Effector CD8-positive, alpha-beta T cell (primary cell): ENCODE data around the gene ICAM5.
A peak's percentile ranks its signal among the peaks of the same experiment; 100 is the strongest.
"Not testable (repeated sequence)": the region's sequence is repeated elsewhere in the genome, so short reads cannot be mapped to it uniquely, and the experiment has no call there.

ENCODE experiments used
- DNase-seq: peaks from one replicate; lab custom pipeline; 2025; lab: John Stamatoyannopoulos, UW

Gene ICAM5

DNA sequence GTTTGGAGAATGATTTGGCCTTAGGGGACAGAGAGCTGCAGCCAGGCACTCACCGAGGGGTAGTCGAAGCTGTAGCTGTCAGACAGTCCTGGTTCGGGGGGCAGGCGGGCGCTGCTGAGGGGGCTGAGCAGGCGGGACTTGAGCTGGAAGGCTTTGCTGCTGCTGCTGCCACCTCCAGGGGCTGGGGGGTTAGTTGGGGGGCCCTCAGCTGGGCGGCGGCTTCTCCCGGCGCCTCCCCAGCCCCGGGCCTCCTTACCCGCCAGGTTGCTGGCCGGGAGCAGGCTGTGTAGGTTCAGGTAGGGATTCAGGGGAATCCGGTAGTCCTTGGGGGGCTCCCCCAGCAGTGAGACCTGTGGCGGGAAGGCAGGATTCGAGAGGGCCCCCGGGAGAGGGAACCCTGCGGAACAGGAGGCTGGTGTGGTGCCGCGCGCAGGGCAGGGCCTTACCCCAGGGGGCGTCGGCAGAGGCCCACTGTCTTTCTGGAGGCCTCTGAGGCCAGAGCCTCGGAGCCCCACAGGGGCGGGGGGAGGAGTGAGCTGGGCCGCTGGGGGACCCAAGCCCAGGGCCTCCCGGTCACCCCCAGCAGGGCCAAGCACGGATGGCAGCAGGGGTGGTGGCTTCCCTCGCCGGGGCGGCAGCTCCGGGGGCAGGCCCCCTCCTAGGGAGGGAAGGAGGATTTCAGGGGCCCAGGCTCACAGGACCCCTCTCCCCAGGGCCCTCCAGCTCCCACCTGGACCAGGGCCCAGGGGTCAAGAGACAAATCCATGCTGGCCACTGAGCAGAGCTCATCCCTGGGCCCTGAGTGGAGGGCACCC is 31.1 kb downstream of the ICAM5 start:
- DNase-seq, result no peak

DNA sequence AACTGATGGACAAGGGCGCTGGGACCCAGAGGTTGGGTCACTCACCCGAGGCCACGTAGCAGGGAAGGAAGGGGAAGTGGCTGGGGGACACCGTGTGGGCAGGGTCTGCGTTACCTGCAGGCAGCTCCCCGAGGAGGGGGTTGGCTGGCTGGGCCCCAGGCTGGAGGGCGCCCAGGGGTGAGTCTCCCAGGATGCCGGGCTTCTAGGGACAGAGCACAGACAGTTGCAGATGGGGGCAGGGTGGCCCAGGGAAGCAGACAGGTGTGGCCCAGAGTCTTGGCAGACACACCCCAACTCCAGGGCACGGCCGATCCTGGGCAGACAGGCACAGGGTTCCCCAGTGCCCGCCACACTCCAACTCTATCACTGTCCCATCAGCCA is 31.7 kb downstream of the ICAM5 start:
- DNase-seq, result no peak

- DNase-seq, result no peak
Observed at GRCh38 chr19:10321874-10322835, 32.4 kb downstream of the ICAM5 start.

DNA sequence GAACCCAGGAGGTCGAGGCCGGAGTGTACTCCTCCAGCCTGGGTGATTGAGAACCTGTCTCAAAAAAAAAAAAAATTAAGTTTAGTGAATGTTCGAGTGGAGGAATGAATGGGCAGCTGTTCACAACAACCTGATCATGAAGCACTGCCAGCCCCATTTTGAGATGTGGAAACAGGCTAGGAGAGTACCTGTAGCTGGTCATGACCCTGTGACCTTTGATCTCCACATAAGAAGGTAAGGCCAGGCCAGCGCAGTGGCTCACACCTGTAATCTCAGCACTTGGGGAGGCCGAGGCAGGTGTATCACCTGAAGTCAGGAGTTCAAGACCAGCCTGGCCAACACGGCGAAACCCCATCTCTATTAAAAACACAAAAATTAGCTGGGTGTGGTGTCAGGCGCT is 36.0 kb downstream of the ICAM5 start:
- no peak for DNase-seq

DNA sequence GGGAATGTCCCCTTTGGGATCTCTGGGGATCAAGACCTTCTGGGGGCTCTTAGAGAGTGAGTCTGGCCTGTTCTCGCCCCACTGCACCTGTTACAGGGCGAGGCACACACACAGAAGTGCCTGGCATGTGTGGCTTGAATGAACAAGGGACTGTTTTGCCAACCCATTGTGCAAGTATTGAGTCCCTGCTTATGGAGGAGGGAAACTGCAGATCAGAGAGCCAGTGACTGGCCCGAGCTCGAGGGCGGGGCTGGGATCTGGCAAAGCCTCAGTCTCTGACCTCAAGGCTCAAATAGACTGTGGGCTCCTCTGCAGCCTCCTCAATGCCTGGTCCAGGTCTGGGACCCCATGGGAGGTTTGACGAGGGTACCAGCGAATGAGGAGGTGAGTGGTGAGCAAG is 38.0 kb downstream of the ICAM5 start:
- no peak for DNase-seq

DNA sequence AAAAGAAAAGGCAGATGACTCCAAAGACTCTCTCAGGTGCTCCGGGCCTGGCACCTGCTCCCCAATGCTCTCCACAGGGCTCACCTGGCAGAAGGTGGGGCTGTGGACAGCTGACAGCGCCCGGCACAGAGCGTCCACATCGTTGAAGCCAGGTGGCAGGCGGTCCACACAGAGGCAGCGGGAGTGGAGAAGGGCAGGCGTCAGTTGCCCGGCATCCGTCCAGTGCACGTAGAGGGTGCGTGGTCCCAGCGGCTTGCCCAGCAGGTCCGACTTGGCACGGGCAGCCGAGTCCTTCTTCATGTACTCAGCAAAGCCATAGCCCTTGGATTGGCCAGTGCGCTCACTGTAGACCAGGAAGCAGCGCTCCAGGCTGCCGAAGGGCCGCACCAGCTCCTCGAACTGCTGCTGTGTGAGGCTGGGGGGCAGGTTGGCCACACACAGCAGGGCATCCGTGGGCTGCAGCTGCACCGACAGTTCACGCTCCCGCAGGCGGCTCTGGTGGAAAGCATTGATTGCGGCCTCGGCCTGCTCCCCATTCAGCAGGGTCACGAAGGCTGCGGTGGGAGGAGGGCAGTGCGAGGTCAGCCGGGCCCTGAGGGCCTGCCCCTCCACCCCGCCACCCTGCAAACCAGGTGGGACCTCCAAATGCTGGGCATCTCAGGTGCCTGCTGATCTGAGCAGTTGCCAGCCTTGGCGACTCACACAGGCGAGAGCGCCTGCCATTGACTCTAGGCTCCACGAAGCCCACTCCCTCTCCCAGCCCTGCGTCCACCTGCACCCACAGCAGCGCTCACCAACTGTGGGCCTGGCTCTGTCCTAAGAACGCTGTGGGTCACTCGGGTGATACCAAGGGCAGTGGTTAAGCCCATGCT is 39.0 kb downstream of the ICAM5 start:
- no peak for DNase-seq

DNA sequence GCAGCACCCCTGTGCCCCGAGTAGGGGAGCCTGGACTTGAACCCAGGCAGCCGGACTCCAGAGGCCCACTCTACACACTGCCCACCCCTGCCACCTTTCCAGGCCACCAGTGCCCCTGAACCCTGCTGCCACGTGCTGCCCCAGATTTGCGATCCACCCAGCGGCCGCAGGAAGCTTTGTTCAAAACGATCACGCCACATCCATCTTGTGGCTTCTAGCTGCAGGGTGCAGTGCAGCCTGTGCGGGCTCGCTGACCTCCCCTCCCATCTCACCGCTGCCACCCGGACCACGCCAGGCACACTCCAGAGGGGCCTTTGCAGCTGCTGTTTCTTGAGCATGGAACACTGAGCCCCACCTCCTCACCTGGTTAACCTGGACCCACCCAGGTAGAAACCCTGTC is 39.8 kb downstream of the ICAM5 start:
- DNase-seq, result no peak

DNA sequence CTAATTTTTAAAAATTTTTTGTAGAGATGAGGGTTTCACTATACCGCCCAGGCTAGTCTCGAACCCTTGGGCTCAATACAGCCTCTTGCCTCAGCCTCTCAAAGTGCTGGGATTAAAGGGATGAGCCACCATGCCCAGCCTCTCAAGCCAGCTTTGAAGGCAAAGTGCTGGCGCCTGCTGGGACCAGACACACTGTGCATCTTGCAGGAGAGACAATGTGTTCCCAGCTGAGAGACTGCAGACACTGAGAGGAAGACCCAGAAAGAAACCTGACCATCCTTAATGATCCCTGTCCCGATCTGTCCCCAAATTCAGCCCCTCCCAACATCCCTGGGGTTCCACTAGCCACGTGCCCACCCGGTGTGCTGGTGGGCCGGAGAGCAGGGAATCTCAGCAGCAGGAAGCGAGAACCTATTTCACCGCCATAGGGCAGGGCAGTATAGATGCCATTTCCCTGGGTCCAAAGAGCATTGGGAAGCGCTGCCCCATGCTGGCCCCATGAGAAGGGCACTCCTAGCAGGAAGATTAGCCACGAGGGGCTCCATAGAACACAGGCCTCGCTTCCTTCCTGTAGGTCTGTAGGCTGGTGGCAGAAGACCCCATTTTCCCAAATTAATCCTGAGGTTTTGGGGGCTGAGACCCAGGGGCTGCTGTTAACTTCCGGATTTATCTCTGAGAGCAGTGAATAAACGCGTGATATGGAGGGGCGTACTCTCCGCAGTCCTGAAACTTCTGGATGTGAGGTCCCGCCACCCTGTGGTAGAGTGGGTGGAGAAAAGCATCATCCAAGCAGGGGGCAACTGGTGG is 42.6 kb downstream of the ICAM5 start:
- DNase-seq, result no peak

DNA sequence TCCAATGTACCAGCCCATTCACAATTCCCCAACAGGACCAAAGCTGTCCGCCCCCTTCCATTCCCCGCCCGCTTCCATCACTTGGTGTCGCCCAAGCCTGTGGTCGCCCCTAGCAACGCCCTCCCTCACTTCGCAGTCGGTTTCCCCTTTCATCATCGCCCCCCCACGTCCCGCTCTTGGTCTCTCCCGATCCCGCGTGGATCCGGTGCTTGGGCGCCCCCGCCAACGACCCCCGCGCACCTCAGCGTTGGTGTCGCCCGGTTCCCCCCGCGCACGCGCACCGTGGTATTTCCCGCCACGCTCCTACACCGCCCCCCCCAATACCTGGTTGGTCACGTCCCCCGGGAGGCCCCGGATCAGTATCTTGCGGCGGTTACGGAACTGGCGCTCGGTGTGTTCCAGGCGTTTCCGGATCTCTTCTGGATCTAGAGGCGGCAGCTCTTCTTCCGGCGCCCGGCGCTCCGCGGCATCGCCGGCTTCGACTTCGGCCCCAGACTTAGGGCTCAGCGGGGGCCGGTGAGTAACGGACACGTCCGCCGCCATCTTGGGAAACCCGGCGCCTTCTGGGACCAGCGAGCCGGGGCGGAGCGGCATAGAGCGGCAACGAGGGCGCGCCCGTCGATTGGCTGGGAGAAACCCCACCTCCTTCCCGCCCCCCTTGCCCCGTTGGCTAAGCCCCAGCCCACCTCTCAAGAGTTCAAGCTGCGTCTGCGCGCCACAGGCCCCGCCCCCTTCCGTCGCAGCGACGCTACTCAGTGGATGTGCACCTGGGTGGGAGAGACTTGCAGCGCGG is 43.4 kb downstream of the ICAM5 start, which contains the start of gene RAVER1:
RAVER1 (minus strand) TSS at position 565 of the 793 bp plus-strand sequence; CDS start at position 543, 22 bp downstream.
- peak; percentile 93 for DNase-seq

GRCh38 chr19:10333758-10334587 is 44.2 kb downstream of the ICAM5 start:
- no peak for DNase-seq

DNA sequence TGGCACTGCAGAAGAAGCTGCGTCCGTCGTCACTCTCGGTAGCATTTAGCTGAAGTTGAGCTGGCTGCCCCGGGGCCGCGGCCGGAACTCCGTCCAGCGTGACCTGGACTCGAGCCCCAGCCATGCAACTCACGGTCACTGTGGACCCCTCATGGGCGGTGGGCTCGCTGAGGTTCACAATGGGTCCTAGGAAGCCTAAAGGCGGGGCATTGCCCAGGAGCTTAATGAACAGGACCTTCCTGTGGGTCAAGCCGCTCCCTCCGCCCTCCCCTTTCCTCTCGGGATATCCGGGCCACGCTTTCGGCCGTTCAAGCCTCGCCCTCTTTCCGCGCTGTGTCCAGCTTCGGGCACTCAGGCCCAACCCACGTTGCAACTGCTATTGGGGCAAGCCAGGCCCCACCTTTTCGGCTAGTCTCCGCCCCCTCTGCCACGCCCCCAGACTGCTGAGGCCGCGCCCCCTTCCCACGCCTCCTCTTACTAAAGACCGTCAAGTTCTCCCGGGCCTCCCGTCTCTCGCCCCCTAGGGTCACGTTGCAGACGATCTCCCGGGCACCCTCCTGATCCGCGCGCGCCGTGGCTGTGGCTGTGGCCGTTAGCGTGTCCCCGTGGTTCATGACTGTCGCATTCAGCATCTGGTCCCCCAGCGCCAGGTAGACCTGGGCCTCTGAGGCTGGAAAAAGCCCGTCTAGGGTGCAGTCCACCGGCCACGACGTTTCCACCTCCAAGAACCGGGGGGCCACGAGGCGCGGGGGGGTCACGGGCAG is 45.0 kb downstream of the ICAM5 start:
- peak; percentile 19 for DNase-seq

DNA sequence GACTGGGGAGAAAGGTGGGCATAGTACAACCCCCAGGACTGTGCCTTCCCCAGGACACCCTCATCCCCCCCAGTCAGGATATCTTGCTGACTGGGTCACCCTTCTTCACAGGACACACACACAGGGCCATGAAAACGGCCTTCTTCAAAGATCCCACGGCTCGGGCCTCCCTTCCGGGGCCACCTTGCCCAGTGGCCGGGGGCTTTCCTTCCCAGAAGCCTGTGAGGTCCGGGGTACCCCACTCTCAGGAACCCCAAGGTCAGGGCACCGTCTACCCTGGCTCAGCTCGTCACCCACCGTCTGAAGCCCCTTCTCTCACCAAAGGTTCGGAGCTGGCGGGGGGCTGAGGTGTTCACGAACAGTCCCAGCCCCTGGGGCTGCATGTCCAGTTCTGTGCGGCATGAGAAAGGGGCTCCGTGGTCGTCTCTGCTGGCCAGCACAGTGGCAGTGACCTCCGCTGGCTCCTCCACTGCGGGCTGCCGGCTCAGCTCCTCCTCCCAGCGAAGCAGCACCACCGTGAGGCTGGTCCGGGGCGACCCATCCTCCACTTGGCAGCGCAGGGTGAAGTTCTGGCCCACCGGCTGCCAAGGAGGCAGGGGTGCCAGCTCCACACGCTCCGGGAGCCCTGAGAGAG is 45.7 kb downstream of the ICAM5 start:
- DNase-seq, result no peak

DNA sequence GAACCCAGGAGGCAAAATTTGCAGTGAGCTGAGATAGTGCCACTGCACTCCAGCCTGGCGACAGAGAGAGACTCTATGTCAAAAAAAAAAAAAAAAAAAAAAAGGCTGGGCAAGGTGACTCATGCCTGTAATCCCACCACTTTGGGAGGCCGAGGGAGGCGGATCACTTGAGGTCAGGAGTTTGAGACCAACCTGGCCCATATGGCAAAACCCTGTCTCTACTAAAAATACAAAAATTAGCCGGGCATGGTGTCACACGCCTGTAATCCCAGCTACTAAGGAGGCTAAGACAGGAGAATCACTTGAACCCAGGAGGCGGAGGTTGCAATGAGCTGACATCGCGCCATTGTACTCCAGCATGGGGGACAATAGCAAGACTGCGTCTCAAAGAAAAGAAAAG is 47.0 kb downstream of the ICAM5 start:
- DNase-seq, result not testable (repeated sequence)

DNA sequence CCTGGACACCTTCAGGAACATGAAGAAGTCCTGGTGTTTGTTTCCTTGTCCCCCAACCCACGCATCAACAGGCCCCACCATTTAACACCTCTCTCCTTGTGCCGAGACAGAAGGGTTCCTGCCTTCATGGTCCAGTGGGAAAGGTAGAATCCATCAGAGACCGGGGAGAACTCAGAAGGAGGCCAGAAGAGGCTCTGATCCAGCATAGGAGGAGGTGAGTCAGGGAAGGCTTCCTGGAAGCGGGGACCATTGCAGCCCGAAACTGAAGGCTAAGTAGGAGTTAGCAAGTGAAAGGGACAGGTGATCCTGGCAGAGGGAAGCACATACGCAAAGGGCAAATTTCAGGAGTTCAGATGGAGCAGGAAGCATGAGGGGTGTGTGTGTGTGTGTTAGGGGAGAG is 49.2 kb downstream of the ICAM5 start:
- no peak for DNase-seq

DNA sequence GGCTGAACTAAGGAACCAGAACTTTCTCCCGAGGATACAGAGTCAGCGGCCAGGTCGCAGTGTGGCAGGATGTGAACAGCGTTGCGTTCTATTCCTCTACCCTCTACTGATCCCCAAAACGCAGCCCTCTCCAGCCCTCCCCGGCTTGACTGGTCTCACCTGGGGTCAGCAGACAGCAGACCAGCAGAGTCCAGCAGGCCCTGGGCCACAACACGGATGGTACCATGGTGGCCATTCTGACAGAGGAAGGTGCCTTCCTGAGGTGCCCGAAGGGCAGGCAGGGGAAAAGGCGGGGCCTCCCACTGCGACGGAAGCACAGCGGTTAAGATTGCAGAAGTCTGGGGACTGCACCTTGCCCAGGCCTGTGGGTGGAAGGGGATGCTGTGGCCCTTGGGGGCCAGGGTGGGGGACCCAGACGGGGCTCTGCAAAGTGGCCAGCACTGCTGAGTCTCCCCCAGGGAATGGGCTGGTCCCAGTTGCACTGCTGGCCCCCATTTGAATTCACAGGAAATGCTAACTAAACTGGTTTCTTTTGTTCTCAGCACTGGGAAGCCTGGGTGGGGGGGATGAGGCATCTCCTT is 49.7 kb downstream of the ICAM5 start, which contains the start of gene ICAM3:
ICAM3 (minus strand) TSS at position 245 of the 581 bp plus-strand sequence; CDS start at position 235, 10 bp downstream.
- DNase-seq, result peak; percentile 10

GRCh38 chr19:10339977-10340376 is 50.2 kb downstream of the ICAM5 start:
- DNase-seq, result no peak

- DNase-seq, result no peak
Observed at GRCh38 chr19:10343495-10343894, 53.7 kb downstream of the ICAM5 start.
